GM19455 (cell line): Measurements from ENCODE around the gene PTPRK.

Source experiments
- ATAC-seq: cut with Tn5 transposase; IDR thresholded peaks from one replicate; pipeline ENCODE4 v1.9.1; 2021; ENCODE audit not compliant: unreplicated experiment

PTPRK gene

GRCh38 chr6:127976796-127977195 lies 543.6 kb downstream of the PTPRK start:
- ATAC-seq: no peak

DNA sequence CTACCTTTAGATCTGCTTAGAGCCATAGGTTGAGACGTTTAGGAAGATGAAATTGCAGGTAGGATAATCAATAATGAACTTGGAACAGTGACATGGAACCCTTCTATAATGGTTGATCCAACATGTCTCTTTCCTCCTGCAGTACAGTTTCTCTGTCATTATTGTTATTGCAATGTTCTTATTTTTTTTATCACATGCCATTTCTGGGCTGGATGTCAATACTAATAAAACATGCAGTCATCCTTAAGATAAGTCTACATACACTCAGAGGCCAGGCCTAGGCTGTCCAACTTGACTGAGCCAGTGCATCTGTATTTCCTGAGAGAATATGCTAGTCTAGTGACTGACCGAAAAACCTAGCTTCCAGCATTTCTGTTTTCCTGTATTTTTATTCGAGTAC lies 544.3 kb downstream of the PTPRK start:
- ATAC-seq: no peak

GRCh38 chr6:127972815-127973214 lies 547.6 kb downstream of the PTPRK start:
- ATAC-seq: no peak

- no peak for ATAC-seq
These were observed 548.4 kb downstream of the PTPRK start for GRCh38 chr6:127971945-127972391.

DNA sequence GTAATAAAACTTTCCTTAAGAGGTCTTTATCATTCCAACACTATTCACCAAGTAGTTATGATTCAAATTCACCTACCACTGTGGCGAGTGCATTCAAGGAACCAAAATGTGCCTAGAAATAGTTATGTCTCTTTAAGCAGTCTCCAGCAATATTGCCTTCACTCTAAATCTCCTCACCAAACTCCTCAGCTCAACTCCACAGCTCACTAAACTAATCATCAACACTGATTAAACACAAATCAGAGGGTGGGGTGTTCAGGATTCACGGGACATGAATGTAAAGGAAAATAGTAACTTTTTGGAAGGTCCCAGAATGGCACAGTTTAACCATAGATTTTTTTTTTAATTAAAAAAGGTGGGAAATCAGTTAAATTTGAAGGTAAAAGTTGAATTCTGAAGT lies 549.0 kb downstream of the PTPRK start:
- no peak for ATAC-seq

DNA sequence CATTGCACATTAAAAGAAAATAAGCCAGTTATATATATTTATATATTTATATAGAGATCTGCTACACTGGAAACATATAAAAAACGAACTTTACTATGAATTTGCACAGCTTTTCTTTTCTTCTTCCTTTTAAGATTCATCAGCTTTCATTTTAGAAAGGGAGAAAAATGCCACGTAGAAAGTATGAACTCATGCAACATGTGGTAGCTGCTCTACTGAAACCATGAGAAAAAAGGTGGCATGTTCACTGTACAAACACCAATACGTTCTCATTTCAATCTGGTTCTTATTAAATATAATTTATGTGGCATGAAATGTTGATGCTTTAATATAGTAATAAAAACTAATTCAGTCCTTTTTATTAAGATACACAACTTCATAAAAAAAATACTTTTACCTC lies 550.7 kb downstream of the PTPRK start:
- no peak for ATAC-seq

- ATAC-seq: no peak
These were observed 552.0 kb downstream of the PTPRK start for GRCh38 chr6:127968394-127968793.

- ATAC-seq: no peak
These were observed 552.7 kb downstream of the PTPRK start for GRCh38 chr6:127967708-127968107.

DNA sequence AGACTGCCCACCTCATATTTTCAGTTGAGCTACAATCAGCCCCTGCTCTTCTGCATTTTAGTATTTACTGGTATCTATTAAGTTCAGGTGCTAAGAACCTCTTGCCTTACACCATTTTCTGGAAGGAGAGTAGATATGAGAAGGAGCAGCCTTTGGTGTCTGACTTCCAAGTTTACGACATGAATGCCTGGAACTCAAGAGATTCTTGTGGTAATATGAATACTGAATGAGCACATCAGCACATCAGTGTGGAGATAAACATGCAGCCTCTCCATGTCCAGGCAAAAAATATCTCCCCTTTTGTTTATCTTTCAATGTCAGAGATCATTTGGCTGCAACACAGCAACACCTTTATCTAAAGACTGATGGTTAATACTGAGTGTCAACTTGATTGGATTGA lies 553.8 kb downstream of the PTPRK start:
- ATAC-seq: no peak

- no peak for ATAC-seq
These were observed 556.9 kb downstream of the PTPRK start for GRCh38 chr6:127963495-127963894.

GRCh38 chr6:127959869-127960268 lies 560.5 kb downstream of the PTPRK start:
- no peak for ATAC-seq

DNA sequence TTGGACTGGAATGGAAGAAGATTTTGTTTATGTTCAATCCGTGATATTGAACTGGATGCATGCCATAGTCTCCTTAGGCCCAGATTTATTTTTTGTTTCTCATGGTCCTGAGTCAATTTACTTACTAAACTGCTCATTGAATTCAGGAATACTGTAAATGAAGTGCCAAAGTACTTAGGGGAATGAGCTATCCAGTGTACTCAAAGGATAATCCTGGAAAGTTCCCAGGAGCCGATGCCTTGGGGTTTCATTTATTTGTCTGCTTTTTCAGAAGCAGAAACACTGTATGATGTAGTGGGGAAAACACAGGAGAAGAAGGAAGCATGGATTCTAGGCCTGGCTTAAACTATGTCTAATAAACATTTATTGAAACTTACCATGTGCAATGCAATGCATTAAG lies 563.4 kb downstream of the PTPRK start:
- ATAC-seq: no peak

- ATAC-seq: no peak
These were observed 564.0 kb downstream of the PTPRK start for GRCh38 chr6:127956260-127956888.

DNA sequence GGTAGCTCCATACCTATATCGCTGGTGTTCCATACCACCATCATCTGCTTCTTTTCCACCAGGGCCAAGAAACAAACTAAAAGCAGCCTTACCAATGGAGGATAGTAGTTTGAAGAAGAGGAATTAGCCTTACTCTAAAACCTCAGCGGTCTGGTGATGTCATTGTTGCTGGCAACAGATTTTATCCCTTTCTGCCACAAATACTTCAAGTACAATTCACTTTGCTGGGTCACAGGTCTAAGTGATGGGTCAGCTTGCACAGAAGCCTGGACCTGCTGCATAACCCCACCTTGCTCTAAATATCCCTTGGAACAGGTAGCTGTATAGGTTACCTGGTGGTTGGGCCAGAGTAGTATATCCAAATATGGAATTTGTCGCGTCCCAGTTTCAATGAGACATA lies 566.3 kb downstream of the PTPRK start:
- ATAC-seq: no peak

GRCh38 chr6:127952831-127953230 lies 567.6 kb downstream of the PTPRK start:
- ATAC-seq: no peak

DNA sequence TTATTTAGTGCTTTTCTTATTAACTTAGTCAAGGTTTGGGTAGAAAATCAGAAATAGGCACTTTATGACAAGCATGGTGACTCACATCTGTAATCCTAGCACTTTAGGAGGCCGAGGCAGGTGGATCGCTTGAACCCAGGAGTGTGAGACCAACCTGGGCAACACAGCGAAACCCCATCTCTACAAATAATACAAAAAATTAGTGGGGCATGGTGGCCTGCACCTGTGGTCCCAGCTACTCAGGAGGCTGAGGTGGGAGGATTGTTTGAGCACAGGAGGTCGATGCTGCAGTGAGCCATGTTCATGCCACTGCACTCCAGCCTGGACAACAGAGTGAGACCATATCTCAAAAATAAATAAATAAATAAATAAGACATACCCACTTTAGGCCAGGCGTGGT lies 568.2 kb downstream of the PTPRK start:
- no peak for ATAC-seq

DNA sequence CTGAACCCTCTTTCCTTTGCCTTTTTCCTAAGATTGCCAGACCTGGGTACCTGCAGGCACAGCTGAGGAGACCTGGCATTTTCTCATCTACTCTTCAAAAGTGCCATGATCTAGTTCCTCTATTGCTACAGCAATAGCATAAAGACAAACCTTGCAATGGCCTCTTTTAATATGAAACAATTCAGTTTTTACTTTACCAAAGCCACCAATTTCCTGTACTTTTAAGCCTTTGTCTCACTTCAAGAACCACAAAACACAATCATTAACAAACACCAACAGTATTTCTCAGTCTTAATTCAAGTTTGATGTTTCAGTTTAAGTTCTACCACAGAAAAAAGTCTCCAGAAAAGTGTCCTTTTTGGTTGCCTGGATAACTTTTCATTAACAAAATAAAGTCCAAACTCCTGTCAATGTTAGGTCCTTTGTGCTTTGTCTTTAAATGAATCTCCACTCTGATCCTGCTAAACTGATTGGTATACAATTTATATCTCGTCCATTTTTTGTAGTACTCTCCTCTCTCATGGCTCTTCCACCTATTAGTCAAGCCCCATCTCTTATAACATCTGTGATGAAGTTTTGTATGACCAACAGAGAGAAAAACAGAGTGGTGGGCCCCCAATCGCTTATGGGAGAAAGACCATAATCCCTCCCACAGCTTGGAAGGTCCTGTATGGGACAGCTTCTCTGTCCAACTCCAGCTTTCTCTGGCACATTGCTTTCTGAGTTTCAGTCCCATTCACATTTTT lies 569.1 kb downstream of the PTPRK start:
- ATAC-seq: no peak

DNA sequence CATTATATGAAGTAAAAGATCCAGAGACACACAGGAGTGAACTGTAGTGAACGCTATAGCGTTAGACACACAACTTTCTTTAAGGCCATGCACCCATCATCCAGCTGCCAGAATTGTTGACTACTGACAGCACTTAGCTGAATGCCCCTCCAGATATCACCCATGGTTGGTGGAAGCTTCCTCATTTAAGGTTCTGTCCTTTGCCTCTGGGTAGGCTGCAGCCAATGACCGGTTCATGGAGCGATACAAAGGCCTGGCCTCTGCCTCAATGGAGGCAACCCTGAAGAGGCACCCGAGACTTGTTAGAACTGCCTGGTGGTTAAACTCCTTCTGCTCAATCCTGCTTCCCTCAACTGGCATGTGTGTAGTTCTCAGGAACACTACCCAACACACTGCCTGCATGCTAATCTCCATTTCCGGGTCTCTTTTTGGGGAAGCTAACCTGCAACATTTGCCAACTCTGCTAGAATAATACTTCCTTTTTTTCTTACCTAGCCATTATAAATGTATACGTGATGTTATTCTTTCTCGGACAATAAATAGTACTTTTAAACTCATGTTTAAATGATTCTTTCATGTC lies 569.7 kb downstream of the PTPRK start:
- no peak for ATAC-seq

GRCh38 chr6:127949251-127949650 lies 571.1 kb downstream of the PTPRK start:
- no peak for ATAC-seq

- no peak for ATAC-seq
These were observed 574.0 kb downstream of the PTPRK start for GRCh38 chr6:127946388-127946787.

DNA sequence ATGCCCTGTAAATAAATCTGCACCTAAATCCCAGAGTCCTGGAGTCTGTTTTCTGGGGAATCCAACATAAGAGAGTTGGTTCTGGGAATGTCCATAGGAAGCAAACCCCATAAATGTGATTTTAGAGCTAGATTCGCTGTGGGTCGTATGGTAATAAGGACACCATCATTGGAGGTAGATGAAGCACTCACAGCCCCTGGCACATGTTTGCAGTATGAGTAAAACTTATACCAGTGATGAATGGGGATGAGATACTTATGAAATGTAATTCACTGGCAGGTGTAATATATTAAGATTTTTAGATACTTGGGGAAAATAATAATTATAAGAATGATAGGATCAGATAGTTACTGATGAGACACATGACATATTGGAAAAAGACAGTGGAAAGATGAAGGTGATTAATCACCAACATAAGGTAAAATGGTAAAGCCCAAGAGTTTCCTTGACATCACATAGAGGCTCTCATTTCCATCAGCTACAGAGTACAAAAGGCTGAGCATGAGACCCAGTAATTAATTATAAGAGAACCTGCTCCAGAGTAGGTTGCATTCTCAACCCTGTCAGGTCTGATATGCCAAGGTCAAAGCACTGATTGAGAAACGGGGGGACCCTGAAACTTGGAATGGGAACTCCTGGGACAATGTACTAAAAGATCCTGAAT lies 574.8 kb downstream of the PTPRK start:
- ATAC-seq: no peak

GRCh38 chr6:127941228-127941627 lies 579.2 kb downstream of the PTPRK start:
- ATAC-seq: no peak
